Activated T-helper 1 cell treated with Interleukin-2 at 50 U/mL for 16 hours (primary cell): Measurements from ENCODE around the gene FCHO2.
"Not testable (repeated sequence)": the region's sequence is repeated elsewhere in the genome, so short reads cannot be mapped to it uniquely, and the experiment has no call there.

Experiments used
- DNase-seq: peaks from one replicate; pipeline ENCODE4 v3.0.0-alpha.2; 2020; ENCODE audit warnings: low read depth

The FCHO2 gene

GRCh38 chr5:72955768-72956323 lies at the start of gene FCHO2:
TSS of gene FCHO2 (plus strand) at chr5:72956041. CDS start at chr5:72956097, 56 bp downstream.
- peak; percentile 93 for DNase-seq

- no peak for DNase-seq
These were observed 49.0 kb upstream of the FCHO2 start for GRCh38 chr5:72906806-72907205.

- no peak for DNase-seq
These were observed 47.2 kb upstream of the FCHO2 start for GRCh38 chr5:72908664-72909063.

- DNase-seq, result no peak
These were observed 38.5 kb upstream of the FCHO2 start for GRCh38 chr5:72917371-72917776.

GRCh38 chr5:72920690-72921502 lies 34.9 kb upstream of the FCHO2 start:
- no peak for DNase-seq

GRCh38 chr5:72921886-72922285 lies 34.0 kb upstream of the FCHO2 start:
- no peak for DNase-seq

- DNase-seq, result no peak
These were observed 33.4 kb upstream of the FCHO2 start for GRCh38 chr5:72922422-72922821.

- no peak for DNase-seq
These were observed 30.4 kb upstream of the FCHO2 start for GRCh38 chr5:72925336-72926010.

GRCh38 chr5:72932686-72933085 lies 23.2 kb upstream of the FCHO2 start:
- not testable (repeated sequence) for DNase-seq

GRCh38 chr5:72934953-72935725 lies 20.7 kb upstream of the FCHO2 start:
- DNase-seq, result not testable (repeated sequence)

- DNase-seq, result no peak
These were observed 18.9 kb upstream of the FCHO2 start for GRCh38 chr5:72936893-72937292.

- DNase-seq, result no peak
These were observed 18.3 kb upstream of the FCHO2 start for GRCh38 chr5:72937517-72938061.

GRCh38 chr5:72938206-72938605 lies 17.6 kb upstream of the FCHO2 start:
- DNase-seq, result no peak

- DNase-seq, result no peak
These were observed 15.8 kb upstream of the FCHO2 start for GRCh38 chr5:72940082-72940481.

- DNase-seq, result no peak
These were observed 12.5 kb upstream of the FCHO2 start for GRCh38 chr5:72943307-72943706.

- no peak for DNase-seq
These were observed 8.3 kb upstream of the FCHO2 start for GRCh38 chr5:72947498-72947897.

- DNase-seq, result no peak
These were observed 6.4 kb upstream of the FCHO2 start for GRCh38 chr5:72949481-72949880.

- no peak for DNase-seq
These were observed 4.0 kb upstream of the FCHO2 start for GRCh38 chr5:72951671-72952468.

GRCh38 chr5:72954389-72954788 lies 1.5 kb upstream of the FCHO2 start:
- DNase-seq, result no peak

GRCh38 chr5:72955143-72955767 lies 586 bp upstream of the FCHO2 start:
- no peak for DNase-seq
